Stimulated activated CD8-positive, alpha-beta memory T cell treated with anti-CD3 and anti-CD28 coated beads, Interleukin-2, amount 100 ng/mL, for 1 hour (primary cell): Measurements from ENCODE around the gene UBE2QL1.

ENCODE experiments used
- DNase-seq, 2 donors: peaks; one replicate each; pipeline ENCODE4 v3.0.0-alpha.2; 2020; ENCODE audit warnings: low read depth in 2 of 2

Gene UBE2QL1

GRCh38 chr5:6454628-6455053, 6.0 kb downstream of the UBE2QL1 start:
- DNase-seq, result no peak

- DNase-seq, result no peak
These were observed 7.0 kb downstream of the UBE2QL1 start for GRCh38 chr5:6455571-6456200.

GRCh38 chr5:6456766-6457370, 8.2 kb downstream of the UBE2QL1 start:
- no peak for DNase-seq

- no peak for DNase-seq
These were observed 8.9 kb downstream of the UBE2QL1 start for GRCh38 chr5:6457592-6457991.

- no peak for DNase-seq
These were observed 10.2 kb downstream of the UBE2QL1 start for GRCh38 chr5:6458833-6459232.

- no peak for DNase-seq
These were observed 11.2 kb downstream of the UBE2QL1 start for GRCh38 chr5:6459896-6460295.

- no peak for DNase-seq
These were observed 12.3 kb downstream of the UBE2QL1 start for GRCh38 chr5:6461006-6461405.

- no peak for DNase-seq
These were observed 13.4 kb downstream of the UBE2QL1 start for GRCh38 chr5:6461793-6462650.

GRCh38 chr5:6462671-6463070, 14.0 kb downstream of the UBE2QL1 start:
- DNase-seq, result no peak

- DNase-seq, result no peak
These were observed 15.8 kb downstream of the UBE2QL1 start for GRCh38 chr5:6464441-6464840.

GRCh38 chr5:6465831-6466790, 17.5 kb downstream of the UBE2QL1 start:
- no peak for DNase-seq

- DNase-seq, result no peak
These were observed 18.4 kb downstream of the UBE2QL1 start for GRCh38 chr5:6466975-6467567.

GRCh38 chr5:6467591-6467990, 18.9 kb downstream of the UBE2QL1 start:
- DNase-seq, result no peak

- no peak for DNase-seq
These were observed 19.4 kb downstream of the UBE2QL1 start for GRCh38 chr5:6468104-6468503.

GRCh38 chr5:6468870-6469269, 20.2 kb downstream of the UBE2QL1 start:
- DNase-seq, result no peak

GRCh38 chr5:6469836-6470235, 21.2 kb downstream of the UBE2QL1 start:
- DNase-seq, result no peak

- DNase-seq, result no peak
These were observed 22.0 kb downstream of the UBE2QL1 start for GRCh38 chr5:6470672-6471071.

GRCh38 chr5:6471252-6471651, 22.6 kb downstream of the UBE2QL1 start:
- no peak for DNase-seq

- DNase-seq, result no peak
These were observed 24.1 kb downstream of the UBE2QL1 start for GRCh38 chr5:6472792-6473191.

GRCh38 chr5:6473284-6473683, 24.6 kb downstream of the UBE2QL1 start:
- DNase-seq, result no peak

GRCh38 chr5:6475626-6476312, 27.1 kb downstream of the UBE2QL1 start:
- DNase-seq, result no peak
